Panc1 (cell line): ENCODE data around the gene EPN2.

Source experiments
- TF ChIP-seq, protein P1 (sequence below): fragments of 450-650 bp; IDR thresholded peaks from 2 replicates; pipeline ENCODE4 v1.5.1; 2017; ENCODE audit warnings: mild to moderate bottlenecking
- TF ChIP-seq, protein P2 (sequence below), 2 experiments: IDR thresholded peaks; 2 replicates each; pipeline ENCODE4 v1.6.1; 2011 to 2012; ENCODE audit warnings: low read depth in 2 of 2, control low read depth in 1 of 2, low read length in 1 of 2, mild to moderate bottlenecking in 1 of 2, moderate library complexity in 1 of 2; ENCODE audit not compliant: insufficient read depth in 1 of 2

DNA sequence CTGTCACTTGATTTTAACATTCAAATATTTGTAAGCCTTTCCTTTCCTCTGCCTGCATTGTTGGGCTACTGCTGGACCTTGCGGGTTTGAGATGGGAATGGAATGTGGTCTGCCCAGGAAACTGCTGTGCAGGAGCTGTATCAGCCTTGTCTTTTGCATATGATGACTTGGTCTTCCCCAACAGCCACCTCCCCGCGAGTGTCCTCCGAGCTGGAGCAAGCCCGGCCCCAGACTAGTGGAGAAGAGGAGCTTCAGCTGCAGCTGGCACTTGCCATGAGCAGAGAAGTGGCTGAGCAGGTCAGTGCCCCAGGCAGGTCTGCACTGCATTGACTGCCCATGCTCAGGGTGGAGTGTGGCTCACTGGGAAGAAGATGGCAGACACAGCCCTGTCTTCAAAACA, 72.5 kb downstream of the EPN2 start:
- TF ChIP-seq, protein P1, sequence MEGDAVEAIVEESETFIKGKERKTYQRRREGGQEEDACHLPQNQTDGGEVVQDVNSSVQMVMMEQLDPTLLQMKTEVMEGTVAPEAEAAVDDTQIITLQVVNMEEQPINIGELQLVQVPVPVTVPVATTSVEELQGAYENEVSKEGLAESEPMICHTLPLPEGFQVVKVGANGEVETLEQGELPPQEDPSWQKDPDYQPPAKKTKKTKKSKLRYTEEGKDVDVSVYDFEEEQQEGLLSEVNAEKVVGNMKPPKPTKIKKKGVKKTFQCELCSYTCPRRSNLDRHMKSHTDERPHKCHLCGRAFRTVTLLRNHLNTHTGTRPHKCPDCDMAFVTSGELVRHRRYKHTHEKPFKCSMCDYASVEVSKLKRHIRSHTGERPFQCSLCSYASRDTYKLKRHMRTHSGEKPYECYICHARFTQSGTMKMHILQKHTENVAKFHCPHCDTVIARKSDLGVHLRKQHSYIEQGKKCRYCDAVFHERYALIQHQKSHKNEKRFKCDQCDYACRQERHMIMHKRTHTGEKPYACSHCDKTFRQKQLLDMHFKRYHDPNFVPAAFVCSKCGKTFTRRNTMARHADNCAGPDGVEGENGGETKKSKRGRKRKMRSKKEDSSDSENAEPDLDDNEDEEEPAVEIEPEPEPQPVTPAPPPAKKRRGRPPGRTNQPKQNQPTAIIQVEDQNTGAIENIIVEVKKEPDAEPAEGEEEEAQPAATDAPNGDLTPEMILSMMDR: no peak
- TF ChIP-seq, protein P2, sequence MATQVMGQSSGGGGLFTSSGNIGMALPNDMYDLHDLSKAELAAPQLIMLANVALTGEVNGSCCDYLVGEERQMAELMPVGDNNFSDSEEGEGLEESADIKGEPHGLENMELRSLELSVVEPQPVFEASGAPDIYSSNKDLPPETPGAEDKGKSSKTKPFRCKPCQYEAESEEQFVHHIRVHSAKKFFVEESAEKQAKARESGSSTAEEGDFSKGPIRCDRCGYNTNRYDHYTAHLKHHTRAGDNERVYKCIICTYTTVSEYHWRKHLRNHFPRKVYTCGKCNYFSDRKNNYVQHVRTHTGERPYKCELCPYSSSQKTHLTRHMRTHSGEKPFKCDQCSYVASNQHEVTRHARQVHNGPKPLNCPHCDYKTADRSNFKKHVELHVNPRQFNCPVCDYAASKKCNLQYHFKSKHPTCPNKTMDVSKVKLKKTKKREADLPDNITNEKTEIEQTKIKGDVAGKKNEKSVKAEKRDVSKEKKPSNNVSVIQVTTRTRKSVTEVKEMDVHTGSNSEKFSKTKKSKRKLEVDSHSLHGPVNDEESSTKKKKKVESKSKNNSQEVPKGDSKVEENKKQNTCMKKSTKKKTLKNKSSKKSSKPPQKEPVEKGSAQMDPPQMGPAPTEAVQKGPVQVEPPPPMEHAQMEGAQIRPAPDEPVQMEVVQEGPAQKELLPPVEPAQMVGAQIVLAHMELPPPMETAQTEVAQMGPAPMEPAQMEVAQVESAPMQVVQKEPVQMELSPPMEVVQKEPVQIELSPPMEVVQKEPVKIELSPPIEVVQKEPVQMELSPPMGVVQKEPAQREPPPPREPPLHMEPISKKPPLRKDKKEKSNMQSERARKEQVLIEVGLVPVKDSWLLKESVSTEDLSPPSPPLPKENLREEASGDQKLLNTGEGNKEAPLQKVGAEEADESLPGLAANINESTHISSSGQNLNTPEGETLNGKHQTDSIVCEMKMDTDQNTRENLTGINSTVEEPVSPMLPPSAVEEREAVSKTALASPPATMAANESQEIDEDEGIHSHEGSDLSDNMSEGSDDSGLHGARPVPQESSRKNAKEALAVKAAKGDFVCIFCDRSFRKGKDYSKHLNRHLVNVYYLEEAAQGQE (IDR thresholded peaks at IDR 0.05; ENCODE audit: insufficient read depth in 1 of 2, low read depth in 2 of 2, low read length in 1 of 2): no peak
